GM19240 (cell line): ENCODE data around the gene NDUFA9.

Experiments used
- DNase-seq: peaks from one replicate; pipeline ENCODE4 v3.0.0; 2011; ENCODE audit warnings: low spot score; ENCODE audit not compliant: insufficient read length

The NDUFA9 gene

GRCh38 chr12:4690760-4691159 lies 41.8 kb downstream of the NDUFA9 start:
- DNase-seq, result no peak
